Measurements from ENCODE around the gene HS3ST3A1. TPM values are rescaled to one million over a fixed set of nuclear protein-coding genes. Genes with fewer than 3 reads are reported as not detected.

Gene HS3ST3A1
- total RNA-seq, 1 experiment from 2014 or later = not detected

DNA sequence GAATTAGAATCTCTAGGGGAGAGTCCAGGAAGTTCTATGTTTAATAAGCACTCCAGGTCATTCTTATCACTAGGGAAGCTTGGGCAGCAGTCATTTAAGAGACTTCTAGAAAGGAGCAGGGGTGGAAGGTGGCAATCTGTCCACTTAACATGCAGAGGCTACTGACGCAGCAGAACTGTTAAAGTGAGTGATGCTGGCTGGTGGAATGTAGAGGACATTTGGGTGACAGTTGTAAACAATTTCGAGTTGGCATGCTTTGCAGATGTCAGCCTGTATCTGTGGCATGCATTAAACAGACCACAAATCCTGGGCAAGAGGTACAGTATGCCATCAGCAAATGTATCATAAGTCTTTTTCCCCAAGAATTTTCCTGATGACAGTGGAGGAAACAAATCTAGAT lies 40.5 kb upstream of the HS3ST3A1 start:
- no peak overlapping the region for H3K27ac Mint-ChIP-seq (ENCODE audit: unreplicated experiment)
- H3K27me3 ChIP-seq (replicated peaks; ENCODE audit: control insufficient read depth, insufficient read depth, low read length) = no peaks in the 10 kb centered on the region
- no peaks in the 10 kb centered on the region for H3K4me1 ChIP-seq
- H3K9me3 ChIP-seq = no peaks in the 10 kb centered on the region
- H3K4me3 Mint-ChIP-seq (ENCODE audit: unreplicated experiment) = no peak overlapping the region
- H3K36me3 Mint-ChIP-seq (ENCODE audit: insufficient read depth, unreplicated experiment) = no peaks in the 10 kb centered on the region
- intact Hi-C loops (cut with micrococcal nuclease; ENCODE audit: unreplicated experiment) = no loop called here
- ChIA-PET POLR2A (no interaction called here), CTCF (no interaction called here)
- no peaks in the 10 kb centered on the region for H3K9me3 Mint-ChIP-seq (ENCODE audit: unreplicated experiment)
- H3K4me1 Mint-ChIP-seq (ENCODE audit: low read depth, unreplicated experiment) = no peaks in the 10 kb centered on the region
- H3K4me3 ChIP-seq (ENCODE audit: low read depth, low read length) = no peak overlapping the region
- TF ChIP-seq, protein P1, sequence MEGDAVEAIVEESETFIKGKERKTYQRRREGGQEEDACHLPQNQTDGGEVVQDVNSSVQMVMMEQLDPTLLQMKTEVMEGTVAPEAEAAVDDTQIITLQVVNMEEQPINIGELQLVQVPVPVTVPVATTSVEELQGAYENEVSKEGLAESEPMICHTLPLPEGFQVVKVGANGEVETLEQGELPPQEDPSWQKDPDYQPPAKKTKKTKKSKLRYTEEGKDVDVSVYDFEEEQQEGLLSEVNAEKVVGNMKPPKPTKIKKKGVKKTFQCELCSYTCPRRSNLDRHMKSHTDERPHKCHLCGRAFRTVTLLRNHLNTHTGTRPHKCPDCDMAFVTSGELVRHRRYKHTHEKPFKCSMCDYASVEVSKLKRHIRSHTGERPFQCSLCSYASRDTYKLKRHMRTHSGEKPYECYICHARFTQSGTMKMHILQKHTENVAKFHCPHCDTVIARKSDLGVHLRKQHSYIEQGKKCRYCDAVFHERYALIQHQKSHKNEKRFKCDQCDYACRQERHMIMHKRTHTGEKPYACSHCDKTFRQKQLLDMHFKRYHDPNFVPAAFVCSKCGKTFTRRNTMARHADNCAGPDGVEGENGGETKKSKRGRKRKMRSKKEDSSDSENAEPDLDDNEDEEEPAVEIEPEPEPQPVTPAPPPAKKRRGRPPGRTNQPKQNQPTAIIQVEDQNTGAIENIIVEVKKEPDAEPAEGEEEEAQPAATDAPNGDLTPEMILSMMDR (IDR thresholded peaks at IDR 0.05; ENCODE audit: insufficient read depth in 1 of 2, low read depth in 1 of 2, low read length in 1 of 2, severe bottlenecking in 1 of 2, unreplicated experiment in 1 of 2) = no peak
- no peaks in the 10 kb centered on the region for H3K36me3 ChIP-seq (ENCODE audit: control insufficient read depth, insufficient read depth, low read length)
- DNase-seq = no peak
- BruUV-seq (replicated peaks) = no TSS peak
- no peaks in the 10 kb centered on the region for H3K27me3 Mint-ChIP-seq (ENCODE audit: insufficient read depth, unreplicated experiment)

GRCh38 chr17:13640551-13640950 lies 38.8 kb upstream of the HS3ST3A1 start:
- BruUV-seq (replicated peaks) = no TSS peak
- H3K4me3 Mint-ChIP-seq (ENCODE audit: unreplicated experiment) = no peak overlapping the region
- POLR2A ChIA-PET = no interaction called here

DNA sequence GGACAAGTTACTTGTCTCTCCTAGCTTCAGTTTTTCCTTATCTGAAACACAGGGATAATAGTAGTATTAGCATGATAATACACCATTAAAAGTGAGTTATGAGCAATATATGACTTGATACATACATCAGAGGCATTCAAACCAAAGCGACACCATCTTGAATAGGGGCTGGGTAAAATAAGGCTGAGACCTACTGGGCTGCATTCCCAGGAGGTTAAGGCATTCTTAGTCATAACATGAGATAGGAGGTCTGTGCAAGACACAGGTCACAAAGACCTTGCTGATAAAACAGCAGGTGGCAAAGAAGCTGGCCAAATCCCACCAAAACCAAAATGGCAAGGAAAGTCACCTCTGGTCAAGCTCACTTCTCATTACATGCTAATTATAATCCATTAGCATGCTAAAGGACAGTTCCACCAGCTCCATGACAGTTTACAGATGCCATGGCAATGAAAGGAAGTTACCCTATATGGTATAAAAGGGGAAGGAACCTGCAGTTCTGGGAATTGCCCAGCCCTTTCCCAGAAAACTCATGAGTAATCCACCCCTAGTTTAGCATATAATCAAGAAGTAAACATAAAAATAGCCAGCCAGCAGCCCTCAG lies 37.2 kb upstream of the HS3ST3A1 start:
- TF ChIP-seq, protein P1 (IDR thresholded peaks at IDR 0.05; ENCODE audit: insufficient read depth in 1 of 2, low read depth in 1 of 2, low read length in 1 of 2, severe bottlenecking in 1 of 2, unreplicated experiment in 1 of 2) = no peak
- H3K4me3 ChIP-seq (ENCODE audit: low read depth, low read length) = no peak overlapping the region
- ChIA-PET POLR2A (no interaction called here), CTCF (no interaction called here)
- Mint-ChIP-seq H3K4me3 (ENCODE audit: unreplicated experiment) (no peak overlapping the region), H3K36me3 (ENCODE audit: insufficient read depth, unreplicated experiment) (no peaks in the 10 kb centered on the region), H3K9me3 (ENCODE audit: unreplicated experiment) (no peaks in the 10 kb centered on the region), H3K27ac (ENCODE audit: unreplicated experiment) (no peak overlapping the region), H3K27me3 (ENCODE audit: insufficient read depth, unreplicated experiment) (no peaks in the 10 kb centered on the region), H3K4me1 (ENCODE audit: low read depth, unreplicated experiment) (no peaks in the 10 kb centered on the region)
- no peaks in the 10 kb centered on the region for H3K36me3 ChIP-seq (ENCODE audit: control insufficient read depth, insufficient read depth, low read length)
- H3K4me1 ChIP-seq = no peaks in the 10 kb centered on the region
- BruUV-seq (replicated peaks) = no TSS peak
- intact Hi-C loops (cut with micrococcal nuclease; ENCODE audit: unreplicated experiment) = no loop called here
- H3K27me3 ChIP-seq (replicated peaks; ENCODE audit: control insufficient read depth, insufficient read depth, low read length) = no peaks in the 10 kb centered on the region
- H3K9me3 ChIP-seq = no peaks in the 10 kb centered on the region
- DNase-seq = no peak

More at GRCh38 chr17:13640551-13640950, 38.8 kb upstream of the HS3ST3A1 start:
- no peaks in the 10 kb centered on the region for H3K9me3 ChIP-seq
- H3K27me3 Mint-ChIP-seq (ENCODE audit: insufficient read depth, unreplicated experiment) = no peaks in the 10 kb centered on the region
- no peaks in the 10 kb centered on the region for H3K27me3 ChIP-seq (replicated peaks; ENCODE audit: control insufficient read depth, insufficient read depth, low read length)
- no peaks in the 10 kb centered on the region for H3K9me3 Mint-ChIP-seq (ENCODE audit: unreplicated experiment)
- no peak for DNase-seq
- CTCF ChIA-PET = no interaction called here
- no peaks in the 10 kb centered on the region for H3K4me1 ChIP-seq
- H3K4me1 Mint-ChIP-seq (ENCODE audit: low read depth, unreplicated experiment) = no peaks in the 10 kb centered on the region
- no peak overlapping the region for H3K27ac Mint-ChIP-seq (ENCODE audit: unreplicated experiment)
- intact Hi-C loops (cut with micrococcal nuclease; ENCODE audit: unreplicated experiment) = no loop called here
- no peaks in the 10 kb centered on the region for H3K36me3 ChIP-seq (ENCODE audit: control insufficient read depth, insufficient read depth, low read length)
- no peak overlapping the region for H3K4me3 ChIP-seq (ENCODE audit: low read depth, low read length)
- no peaks in the 10 kb centered on the region for H3K36me3 Mint-ChIP-seq (ENCODE audit: insufficient read depth, unreplicated experiment)
- TF ChIP-seq, protein P1 (IDR thresholded peaks at IDR 0.05; ENCODE audit: insufficient read depth in 1 of 2, low read depth in 1 of 2, low read length in 1 of 2, severe bottlenecking in 1 of 2, unreplicated experiment in 1 of 2) = no peak

Measured in Caco-2 (cell line).